Suprapubic skin (tissue), 4 donors: Measurements from ENCODE around the gene KLHDC8A. TPM values are rescaled to one million over a fixed set of nuclear protein-coding genes. Genes with fewer than 3 reads are reported as not detected.
A peak's percentile ranks its signal among the peaks of the same experiment; 100 is the strongest.
"Not testable (repeated sequence)": the region's sequence is repeated elsewhere in the genome, so short reads cannot be mapped to it uniquely, and the experiment has no call there.

Source experiments
- DNase-seq, 2 donors: peaks; one replicate each; pipeline ENCODE4 v3.0.0-alpha.2; 2019; ENCODE audit warnings: low spot score in 2 of 2
- H3K27ac ChIP-seq: fragments of 200-600 bp; sonication (generic); one replicate; pipeline ENCODE4 v1.5.1; 2019
- H3K27me3 ChIP-seq: fragments of 200-600 bp; sonication (generic); one replicate; pipeline ENCODE4 v1.5.1; 2019
- H3K36me3 ChIP-seq: fragments of 200-600 bp; sonication (generic); one replicate; pipeline ENCODE4 v1.5.1; 2019
- H3K4me1 ChIP-seq: fragments of 200-600 bp; sonication (generic); one replicate; pipeline ENCODE4 v1.5.1; 2019
- H3K4me3 ChIP-seq: fragments of 200-600 bp; sonication (generic); one replicate; pipeline ENCODE4 v1.5.1; 2019; ENCODE audit warnings: mild to moderate bottlenecking
- H3K9me3 ChIP-seq: fragments of 200-600 bp; sonication (generic); one replicate; pipeline ENCODE4 v1.5.1; 2019
- EP300 ChIP-seq: sonication (generic); formaldehyde crosslinking; IDR thresholded peaks from one replicate; pipeline ENCODE4 v1.6.1; 2017; ENCODE audit warnings: antibody characterized with exemption
- POLR2A ChIP-seq, 2 donors: fragments of 450-650 bp; IDR thresholded peaks; one replicate each; pipeline ENCODE4 v1.6.1; 2017; ENCODE audit warnings: antibody characterized with exemption in 2 of 2, mild to moderate bottlenecking in 2 of 2, moderate library complexity in 2 of 2
- POLR2AphosphoS5 ChIP-seq, 3 donors: sonication (generic); formaldehyde crosslinking; IDR thresholded peaks; one replicate each; pipeline ENCODE4 v1.6.1; 2017; ENCODE audit warnings: antibody characterized with exemption in 3 of 3
- WGBS: methylation state at CpG from one replicate; pipeline ENCODE4 v1.1.5; 2018; 5-methylcytosine and 5-hydroxymethylcytosine counted together
- total RNA-seq, 4 donors: library from RNA; depleted of rRNA; stranded (reverse); fragments of >200 nt; gene quantifications; one replicate each; pipeline ENCODE4 v1.1.0, GENCODE V29; 2016
- TF ChIP-seq, protein P1 (sequence below), 2 donors: fragments of 200-600 bp in 1 of 2; fragments of 450-650 bp in 1 of 2; sonication (generic) in 1 of 2; IDR thresholded peaks; one replicate each; pipeline ENCODE4 v1.5.1; 2016 to 2019; ENCODE audit warnings: antibody characterized with exemption in 2 of 2, mild to moderate bottlenecking in 1 of 2, moderate library complexity in 1 of 2

Gene KLHDC8A, protein sequence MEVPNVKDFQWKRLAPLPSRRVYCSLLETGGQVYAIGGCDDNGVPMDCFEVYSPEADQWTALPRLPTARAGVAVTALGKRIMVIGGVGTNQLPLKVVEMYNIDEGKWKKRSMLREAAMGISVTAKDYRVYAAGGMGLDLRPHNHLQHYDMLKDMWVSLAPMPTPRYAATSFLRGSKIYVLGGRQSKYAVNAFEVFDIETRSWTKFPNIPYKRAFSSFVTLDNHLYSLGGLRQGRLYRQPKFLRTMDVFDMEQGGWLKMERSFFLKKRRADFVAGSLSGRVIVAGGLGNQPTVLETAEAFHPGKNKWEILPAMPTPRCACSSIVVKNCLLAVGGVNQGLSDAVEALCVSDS
- total RNA-seq = 1 to 10 TPM in 1 of 4 donors, under 1 TPM in 2, not detected in 1; 0.30 to 3.5 (median 0.62) TPM

DNA sequence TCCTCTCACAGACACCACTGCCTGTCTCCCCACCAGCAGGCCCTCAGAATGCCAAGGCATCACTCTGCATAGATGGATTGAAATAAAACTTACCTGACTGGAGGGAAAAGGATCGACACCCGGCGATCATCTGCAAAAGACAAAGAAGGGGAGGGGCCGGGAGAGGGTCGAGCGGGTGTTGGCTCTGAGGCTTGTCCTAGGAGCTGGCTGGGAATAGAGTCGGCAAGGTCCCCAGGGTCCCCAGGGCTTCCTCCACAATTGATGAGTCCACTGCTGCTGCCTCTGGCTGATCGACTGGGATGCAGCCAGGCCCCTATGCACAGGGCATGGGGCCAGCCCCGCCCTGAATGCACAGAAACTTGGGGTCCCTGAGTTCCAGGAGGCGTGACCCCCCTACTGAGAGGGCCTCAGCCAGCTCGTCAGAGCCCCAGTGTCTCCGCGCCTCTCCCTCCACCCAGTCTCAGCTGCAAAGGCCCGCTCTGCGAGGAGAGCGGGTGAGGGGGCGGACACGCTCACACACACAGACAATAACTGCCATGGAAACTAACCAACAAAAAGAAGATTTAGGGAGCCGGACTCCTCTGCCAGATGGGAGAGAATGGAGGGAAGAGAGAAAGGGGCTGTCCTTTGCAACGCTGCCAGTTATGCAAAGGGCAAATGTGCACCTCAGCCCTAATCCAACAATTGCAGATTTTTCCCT is at the start of gene KLHDC8A:
Gene KLHDC8A, minus strand, starts transcription at position 483 of the 700 bp plus-strand sequence. CDS start 13,318 bp downstream, outside the sequence.
- Histone ChIP-seq H3K4me3 (no peak within 1 kb of the TSS), H3K4me1 (peaks cover 11% of the 10 kb centered on the region), H3K27ac (no peak within 1 kb of the TSS), H3K9me3 (no peaks in the 10 kb centered on the region), H3K27me3 (peaks cover 4% of the 10 kb centered on the region), H3K36me3 (no peaks in the 10 kb centered on the region)
- 46% methylated on average over 19 of the region's 20 CpGs for WGBS
- TF ChIP-seq, protein P1, sequence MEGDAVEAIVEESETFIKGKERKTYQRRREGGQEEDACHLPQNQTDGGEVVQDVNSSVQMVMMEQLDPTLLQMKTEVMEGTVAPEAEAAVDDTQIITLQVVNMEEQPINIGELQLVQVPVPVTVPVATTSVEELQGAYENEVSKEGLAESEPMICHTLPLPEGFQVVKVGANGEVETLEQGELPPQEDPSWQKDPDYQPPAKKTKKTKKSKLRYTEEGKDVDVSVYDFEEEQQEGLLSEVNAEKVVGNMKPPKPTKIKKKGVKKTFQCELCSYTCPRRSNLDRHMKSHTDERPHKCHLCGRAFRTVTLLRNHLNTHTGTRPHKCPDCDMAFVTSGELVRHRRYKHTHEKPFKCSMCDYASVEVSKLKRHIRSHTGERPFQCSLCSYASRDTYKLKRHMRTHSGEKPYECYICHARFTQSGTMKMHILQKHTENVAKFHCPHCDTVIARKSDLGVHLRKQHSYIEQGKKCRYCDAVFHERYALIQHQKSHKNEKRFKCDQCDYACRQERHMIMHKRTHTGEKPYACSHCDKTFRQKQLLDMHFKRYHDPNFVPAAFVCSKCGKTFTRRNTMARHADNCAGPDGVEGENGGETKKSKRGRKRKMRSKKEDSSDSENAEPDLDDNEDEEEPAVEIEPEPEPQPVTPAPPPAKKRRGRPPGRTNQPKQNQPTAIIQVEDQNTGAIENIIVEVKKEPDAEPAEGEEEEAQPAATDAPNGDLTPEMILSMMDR (IDR thresholded peaks at IDR 0.05) = no peak
- TF ChIP-seq EP300 (no peak), POLR2A (IDR thresholded peaks at IDR 0.05) (no peak), POLR2AphosphoS5 (IDR thresholded peaks at IDR 0.05) (no peak)
- no peak for DNase-seq

DNA sequence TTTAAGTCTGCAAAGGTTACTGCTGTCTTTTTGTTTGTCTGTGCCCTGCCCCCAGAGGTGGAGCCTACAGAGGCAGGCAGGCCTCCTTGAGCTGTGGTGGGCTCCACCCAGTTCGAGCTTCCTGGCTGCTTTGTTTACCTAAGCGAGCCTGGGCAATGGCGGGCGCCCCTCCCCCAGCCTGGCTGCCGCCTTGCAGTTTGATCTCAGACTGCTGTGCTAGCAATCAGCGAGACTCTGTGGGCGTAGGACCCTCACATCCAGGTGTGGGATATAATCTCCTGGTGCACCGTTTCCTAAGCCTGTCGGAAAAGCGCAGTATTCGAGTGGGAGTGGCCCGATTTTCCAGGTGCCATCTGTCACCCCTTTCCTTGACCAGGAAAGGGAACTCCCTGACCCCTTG is 49.5 kb upstream of the KLHDC8A start:
- H3K36me3 ChIP-seq, DNase-seq, H3K4me3 ChIP-seq, H3K9me3 ChIP-seq, H3K27me3 ChIP-seq, H3K27ac ChIP-seq, H3K4me1 ChIP-seq: not testable (repeated sequence)
- 97% methylated on average over 5 of the region's 12 CpGs for WGBS

DNA sequence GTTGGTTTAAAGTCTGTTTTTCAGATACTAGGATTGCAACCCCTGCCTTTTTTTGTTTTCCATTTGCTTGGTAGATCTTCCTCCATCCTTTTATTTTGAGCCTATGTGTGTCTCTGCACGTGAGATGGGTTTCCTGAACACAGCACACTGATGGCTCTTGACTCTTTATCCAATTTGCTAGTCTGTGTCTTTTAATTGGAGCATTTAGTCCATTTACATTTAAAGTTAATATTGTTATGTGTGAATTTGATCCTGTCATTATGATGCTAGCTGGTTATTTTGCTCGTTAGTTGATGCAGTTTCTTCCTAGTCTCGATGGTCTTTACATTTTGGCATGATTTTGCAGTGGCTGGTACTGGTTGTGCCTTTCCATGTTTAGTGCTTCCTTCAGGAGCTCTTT is 47.8 kb upstream of the KLHDC8A start:
- H3K4me3 ChIP-seq, H3K27me3 ChIP-seq, H3K27ac ChIP-seq, H3K4me1 ChIP-seq, H3K36me3 ChIP-seq, H3K9me3 ChIP-seq, DNase-seq: not testable (repeated sequence)
- WGBS = 87% methylated on average over 3 of the region's 3 CpGs

DNA sequence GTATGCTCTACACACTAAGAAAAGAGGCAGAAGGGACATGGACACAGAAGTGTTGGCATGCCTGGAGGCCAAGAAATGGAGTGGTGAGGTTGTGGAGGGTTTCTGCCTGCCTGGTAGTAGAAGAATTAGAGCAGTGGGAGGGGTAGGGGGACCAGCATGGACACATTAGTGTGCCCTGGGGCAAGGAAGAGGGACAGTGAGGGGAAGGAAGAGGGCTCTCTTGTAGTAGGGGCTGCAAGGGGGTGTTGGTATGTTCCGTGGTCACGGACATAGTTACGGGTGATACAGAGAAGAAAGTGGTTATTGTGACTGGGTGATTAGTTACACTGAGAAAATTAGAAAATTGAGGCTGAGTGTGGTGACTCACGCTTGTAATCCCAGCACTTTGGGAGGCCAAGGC is 41.9 kb upstream of the KLHDC8A start:
- H3K27ac ChIP-seq = no peak overlapping the region
- H3K4me3 ChIP-seq = no peak overlapping the region
- 89% methylated on average over 4 of the region's 4 CpGs for WGBS
- H3K4me1 ChIP-seq = no peaks in the 10 kb centered on the region
- H3K36me3 ChIP-seq = no peaks in the 10 kb centered on the region
- H3K27me3 ChIP-seq = peaks cover 13% of the 10 kb centered on the region
- H3K9me3 ChIP-seq = no peaks in the 10 kb centered on the region
- no peak for DNase-seq
- TF ChIP-seq, protein P1 (IDR thresholded peaks at IDR 0.05) = no peak
- TF ChIP-seq POLR2A (IDR thresholded peaks at IDR 0.05) (no peak), EP300 (no peak), POLR2AphosphoS5 (IDR thresholded peaks at IDR 0.05) (no peak)

DNA sequence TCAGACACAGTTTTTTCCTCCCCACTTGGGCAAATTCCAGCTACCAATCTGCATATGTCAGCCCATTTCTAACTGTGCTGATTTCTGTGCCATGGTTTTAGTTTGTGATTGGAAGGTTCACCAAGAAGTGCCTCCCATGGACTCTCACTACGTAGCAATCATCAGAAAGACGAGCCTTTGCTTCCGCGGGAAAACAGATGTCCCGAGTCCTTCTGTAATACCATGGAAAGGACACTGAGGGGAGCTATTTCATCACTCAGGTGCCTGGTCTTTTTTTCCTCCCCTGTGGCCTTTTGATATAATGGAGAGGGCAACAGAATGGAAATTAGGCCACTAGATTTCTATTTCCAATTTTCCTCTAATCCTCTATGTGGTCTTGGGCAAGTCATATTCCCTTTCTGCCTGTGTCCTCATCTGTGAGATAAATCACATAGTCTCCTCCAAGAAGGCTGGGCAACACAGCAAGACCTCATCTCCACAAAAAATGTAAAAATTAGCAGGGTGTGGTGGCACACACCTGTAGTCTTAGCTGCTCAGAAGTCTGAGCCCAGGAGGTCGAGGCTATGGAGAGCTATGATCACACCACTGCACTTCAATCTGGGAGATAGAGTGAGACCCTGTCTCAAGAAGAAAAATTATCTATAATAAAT is 40.4 kb upstream of the KLHDC8A start:
- H3K9me3 ChIP-seq = no peaks in the 10 kb centered on the region
- no peak overlapping the region for H3K27ac ChIP-seq
- WGBS = 18% methylated on average over 6 of the region's 6 CpGs
- peaks cover 19% of the 10 kb centered on the region for H3K27me3 ChIP-seq
- no peak overlapping the region for H3K4me3 ChIP-seq
- TF ChIP-seq POLR2AphosphoS5 (IDR thresholded peaks at IDR 0.05) = no peak
- TF ChIP-seq, protein P1 (IDR thresholded peaks at IDR 0.05) = peak; percentile 9 to 45
- no peak for DNase-seq
- no peaks in the 10 kb centered on the region for H3K36me3 ChIP-seq
- H3K4me1 ChIP-seq = no peaks in the 10 kb centered on the region

DNA sequence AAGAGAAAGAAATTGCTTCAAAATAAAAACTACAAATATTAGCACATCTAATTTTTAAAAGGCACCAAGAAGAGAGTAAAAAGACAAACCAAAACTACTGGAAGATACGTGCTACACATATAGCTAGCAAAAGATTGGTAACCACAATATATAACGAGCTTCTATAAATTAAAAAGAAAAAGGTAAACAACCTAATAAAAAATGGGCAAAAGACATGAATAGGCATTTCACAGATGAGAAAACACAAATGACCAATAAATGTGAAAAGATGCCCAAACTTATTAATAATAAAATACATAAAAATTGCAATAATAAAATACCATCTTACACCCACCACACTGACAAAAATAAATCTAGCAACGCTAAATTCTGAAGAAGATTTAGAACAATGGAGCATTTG is 38.9 kb upstream of the KLHDC8A start:
- H3K4me1 ChIP-seq = no peaks in the 10 kb centered on the region
- no peak overlapping the region for H3K4me3 ChIP-seq
- no peak for DNase-seq

More for the DNA sequence above, 38.9 kb upstream of the KLHDC8A start:
- WGBS = 73% methylated on average over 3 of the region's 3 CpGs
- no peaks in the 10 kb centered on the region for H3K9me3 ChIP-seq
- no peaks in the 10 kb centered on the region for H3K36me3 ChIP-seq
- no peak for TF ChIP-seq POLR2A (IDR thresholded peaks at IDR 0.05)
- TF ChIP-seq, protein P1 (IDR thresholded peaks at IDR 0.05) = no peak
- H3K27me3 ChIP-seq = peaks cover 30% of the 10 kb centered on the region
- no peak overlapping the region for H3K27ac ChIP-seq
